Urinary bladder (tissue), 4 donors: ENCODE measurements around the gene STON2. TPM values are rescaled to one million over a fixed set of nuclear protein-coding genes. Genes with fewer than 3 reads are reported as not detected.

ENCODE experiments used
- DNase-seq: peaks from one replicate; pipeline ENCODE4 v3.0.0-alpha.2; 2015; ENCODE audit errors: extremely low spot score
- H3K27ac ChIP-seq: one replicate; pipeline ENCODE4 v1.5.1; 2013; ENCODE audit warnings: low read depth, mild to moderate bottlenecking, moderate library complexity
- H3K36me3 ChIP-seq: one replicate; pipeline ENCODE4 v1.6.1; 2013; ENCODE audit warnings: mild to moderate bottlenecking, moderate library complexity; ENCODE audit not compliant: insufficient read depth
- H3K4me1 ChIP-seq: one replicate; pipeline ENCODE4 v1.6.1; 2013; ENCODE audit warnings: mild to moderate bottlenecking, moderate library complexity; ENCODE audit not compliant: insufficient read depth
- H3K4me3 ChIP-seq: one replicate; pipeline ENCODE4 v1.5.1; 2013; ENCODE audit warnings: low read depth, low read length
- WGBS: extraction: QIAGEN DNeasy Blood & Tissue Kit; methylation state at CpG from one replicate; pipeline ENCODE4 v1.1.7; 2013; 5-methylcytosine and 5-hydroxymethylcytosine counted together
- polyA plus RNA-seq: library from polyadenylated mRNA; stranded (reverse); fragments of 200-250 nt; gene quantifications from one replicate; pipeline ENCODE4 v1.2.3, GENCODE V29; 2013
- total RNA-seq: library from RNA; depleted of rRNA; stranded (reverse); fragments of >200 nt; gene quantifications from one replicate; pipeline ENCODE4 v1.2.3, GENCODE V29; 2014
- donor health status: healthy with polysubstance abuse.
- donor health status: healthy.

STON2 gene
- total and polyA plus RNA-seq, 2 donors = 2.0 to 53.5 TPM

DNA sequence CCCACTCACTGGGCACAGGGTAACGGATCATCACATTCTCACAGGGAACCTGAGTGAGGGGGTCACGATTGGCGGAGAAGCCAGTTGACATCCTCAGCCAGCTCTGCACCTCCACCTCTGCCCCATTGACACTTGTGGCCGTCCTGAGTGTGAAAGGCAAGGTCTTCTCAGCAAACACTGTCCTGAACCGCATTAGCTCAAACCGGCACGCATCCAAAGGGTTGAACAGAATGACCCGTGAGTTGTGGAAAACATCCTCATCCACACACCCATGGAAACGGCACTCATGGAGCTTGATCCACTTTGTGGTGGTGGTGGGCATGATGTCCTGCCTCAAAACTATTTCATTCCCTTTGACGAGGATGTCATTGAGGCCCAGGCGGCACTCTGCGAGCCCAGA, 123.0 kb downstream of the STON2 start:
- Histone ChIP-seq H3K4me1 (no peaks in the 10 kb centered on the region), H3K4me3 (no peak overlapping the region), H3K36me3 (no peaks in the 10 kb centered on the region), H3K27ac (no peak overlapping the region)
- DNase-seq = no peak
- WGBS = 94% methylated on average over 12 of the region's 12 CpGs

DNA sequence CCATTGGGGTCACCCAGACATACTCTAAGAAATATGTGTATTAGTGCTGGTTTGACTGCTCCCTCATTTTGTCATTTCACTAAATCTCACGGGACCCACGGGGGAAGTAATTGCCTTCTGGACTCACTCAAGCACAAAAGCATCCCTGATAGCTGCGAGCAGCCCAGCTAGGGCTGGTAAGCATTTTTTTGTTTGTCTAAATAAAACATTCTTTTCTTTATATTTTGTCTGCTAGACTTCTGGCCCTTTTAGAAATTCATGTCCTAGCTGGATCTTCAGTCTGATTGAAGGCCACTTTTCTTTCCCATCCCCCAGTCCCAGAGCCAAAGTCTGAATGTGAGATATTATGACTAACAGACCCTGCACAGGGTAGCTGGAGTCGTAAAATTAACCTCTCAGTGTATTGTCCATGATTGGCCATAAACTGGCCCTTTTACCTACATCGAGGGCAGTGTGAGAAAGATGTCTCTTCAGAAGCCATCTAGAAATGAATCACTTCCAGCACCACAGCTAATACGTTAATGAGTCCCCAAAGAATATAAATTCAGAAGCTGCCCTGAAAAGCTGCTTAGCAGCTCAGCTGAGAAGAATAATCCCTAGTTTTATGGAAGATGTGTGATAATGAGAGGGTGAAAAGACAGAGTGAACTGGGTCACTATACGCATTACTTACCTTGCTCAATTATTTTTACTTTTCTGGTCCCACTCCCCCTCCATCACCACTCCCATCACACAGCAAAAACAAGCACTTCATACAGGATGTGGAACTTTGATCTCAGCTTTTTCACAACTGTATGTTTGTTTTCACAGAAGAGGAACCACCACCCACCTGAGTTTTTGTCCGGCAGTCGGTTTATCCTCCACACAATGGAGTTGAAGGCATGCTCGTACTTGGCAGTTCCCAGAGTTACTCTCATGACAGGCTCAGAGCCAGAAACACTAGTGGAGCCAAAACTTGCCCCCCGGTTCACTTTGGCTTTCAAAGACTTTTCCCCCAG, 123.8 kb downstream of the STON2 start:
- Histone ChIP-seq H3K27ac (no peak overlapping the region), H3K4me3 (no peak overlapping the region), H3K4me1 (no peaks in the 10 kb centered on the region), H3K36me3 (no peaks in the 10 kb centered on the region)
- DNase-seq = no peak
- 53% methylated on average over 11 of the region's 11 CpGs for WGBS

DNA sequence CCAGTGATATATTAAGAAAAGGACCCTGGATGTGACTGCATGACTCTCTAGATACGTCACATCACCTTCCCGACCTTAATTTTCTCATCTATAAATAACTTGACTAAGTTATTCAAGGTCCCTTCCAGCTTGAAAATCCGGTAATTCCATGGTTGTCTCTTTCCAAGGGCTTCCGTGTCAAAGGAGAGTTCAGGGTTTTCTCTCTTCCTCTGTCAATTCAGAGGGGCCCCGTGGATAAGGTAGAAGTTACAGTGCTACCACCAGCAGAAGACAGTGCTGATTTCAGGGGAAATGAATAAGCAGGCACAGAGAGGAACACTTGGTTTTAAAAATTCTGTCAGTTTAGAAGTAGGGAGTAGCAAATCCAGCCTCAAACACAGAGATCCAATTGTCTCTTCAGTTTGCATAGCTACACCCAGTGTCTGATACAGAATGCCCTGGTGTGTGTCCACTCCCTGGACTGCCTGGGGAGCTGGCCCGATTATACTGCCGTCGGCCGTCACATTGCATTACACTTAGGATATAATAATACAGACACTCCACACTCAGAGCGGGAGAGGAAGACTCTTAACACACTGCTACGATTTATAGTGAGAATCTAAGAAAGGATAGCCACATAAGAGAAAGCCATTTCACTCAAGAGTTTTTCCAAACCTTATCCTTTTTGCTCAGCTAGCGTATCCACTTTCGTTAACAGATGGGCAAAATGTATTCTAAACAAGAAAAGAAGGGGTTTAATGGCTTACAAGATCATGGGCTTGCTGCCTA, 124.6 kb downstream of the STON2 start:
- Histone ChIP-seq H3K27ac (no peak overlapping the region), H3K4me1 (no peaks in the 10 kb centered on the region)
- WGBS = 55% methylated on average over 13 of the region's 13 CpGs

DNA sequence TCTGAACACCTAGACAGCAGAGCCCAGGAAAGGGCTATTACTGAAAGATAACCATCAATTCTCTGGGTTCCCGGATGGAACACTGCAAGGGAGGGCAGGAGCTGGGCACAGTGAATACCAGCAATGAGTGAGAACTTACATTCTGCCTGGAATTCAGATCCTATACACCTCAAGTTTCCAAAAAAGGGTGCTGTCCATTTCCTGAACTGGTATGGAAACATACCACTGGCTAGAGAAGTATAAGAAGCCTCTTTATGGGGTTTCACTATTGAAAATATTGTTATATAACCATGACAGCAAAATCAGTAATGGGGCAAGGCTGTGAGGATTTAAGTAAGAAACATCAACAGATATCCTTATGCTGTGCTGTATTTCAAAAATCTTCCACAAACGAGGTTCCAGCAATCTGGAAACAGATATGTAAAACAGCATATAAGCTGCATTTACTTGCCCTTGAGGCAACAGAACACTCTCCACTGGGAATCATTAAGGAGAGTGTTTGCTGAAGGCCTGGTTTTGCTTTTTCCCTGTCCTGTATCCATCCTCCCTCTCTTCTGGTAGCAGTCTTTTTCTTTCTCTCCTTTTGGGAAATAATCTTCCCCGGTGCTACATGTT, 126.1 kb downstream of the STON2 start:
- WGBS = 77% methylated on average over 3 of the region's 3 CpGs

More for the DNA sequence above, 124.6 kb downstream of the STON2 start:
- Histone ChIP-seq H3K4me3 (no peak overlapping the region), H3K36me3 (no peaks in the 10 kb centered on the region)
- no peak for DNase-seq

DNA sequence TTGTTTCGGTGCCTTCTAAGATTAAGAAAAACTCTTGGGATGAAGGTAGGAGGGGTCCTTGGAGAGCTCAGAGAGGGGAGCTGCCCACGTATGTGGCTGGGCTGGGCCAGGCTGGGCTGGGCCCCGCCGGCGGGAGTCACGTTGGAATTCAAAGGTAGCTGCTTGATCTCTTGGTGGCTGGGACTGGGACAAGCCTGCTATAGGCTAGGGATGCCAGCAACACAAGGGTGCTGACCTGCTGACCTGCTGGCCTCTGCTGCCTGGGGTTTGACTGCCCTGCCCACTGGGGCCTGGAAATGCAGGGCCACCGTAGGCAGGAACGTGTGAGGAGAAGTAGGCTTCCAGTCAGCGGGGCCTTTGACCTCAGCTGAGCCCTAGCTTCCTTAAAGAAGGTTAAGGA, 126.6 kb downstream of the STON2 start:
- 85% methylated on average over 9 of the region's 9 CpGs for WGBS
- no peak overlapping the region for H3K4me3 ChIP-seq
- H3K36me3 ChIP-seq = no peaks in the 10 kb centered on the region
- DNase-seq = no peak
- no peak overlapping the region for H3K27ac ChIP-seq
- H3K4me1 ChIP-seq = no peaks in the 10 kb centered on the region

More for the DNA sequence above, 126.1 kb downstream of the STON2 start:
- H3K36me3 ChIP-seq = no peaks in the 10 kb centered on the region
- no peak for DNase-seq
- no peak overlapping the region for H3K27ac ChIP-seq
- H3K4me3 ChIP-seq = no peak overlapping the region
- no peaks in the 10 kb centered on the region for H3K4me1 ChIP-seq

DNA sequence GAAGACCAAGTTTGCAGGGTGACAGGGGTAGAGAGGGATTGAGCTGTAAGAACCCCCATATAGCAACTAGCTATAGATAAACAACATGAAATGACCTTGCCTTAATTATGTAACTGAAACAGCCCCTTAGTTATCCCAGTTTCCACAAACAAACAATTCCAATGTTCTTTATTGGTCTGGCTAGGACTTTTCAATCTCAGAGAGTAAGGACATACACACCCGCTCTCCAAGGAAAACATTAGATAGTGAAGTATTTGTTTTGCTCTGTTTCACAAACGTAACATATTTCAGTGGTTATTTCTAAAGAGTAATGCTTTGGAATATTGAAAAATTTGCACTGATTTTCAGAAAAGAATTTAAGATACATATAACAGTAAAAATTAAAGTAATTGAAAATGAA, 127.8 kb downstream of the STON2 start:
- WGBS = 75% methylated on average over 2 of the region's 2 CpGs
- no peaks in the 10 kb centered on the region for H3K4me1 ChIP-seq
- H3K27ac ChIP-seq = no peak overlapping the region

DNA sequence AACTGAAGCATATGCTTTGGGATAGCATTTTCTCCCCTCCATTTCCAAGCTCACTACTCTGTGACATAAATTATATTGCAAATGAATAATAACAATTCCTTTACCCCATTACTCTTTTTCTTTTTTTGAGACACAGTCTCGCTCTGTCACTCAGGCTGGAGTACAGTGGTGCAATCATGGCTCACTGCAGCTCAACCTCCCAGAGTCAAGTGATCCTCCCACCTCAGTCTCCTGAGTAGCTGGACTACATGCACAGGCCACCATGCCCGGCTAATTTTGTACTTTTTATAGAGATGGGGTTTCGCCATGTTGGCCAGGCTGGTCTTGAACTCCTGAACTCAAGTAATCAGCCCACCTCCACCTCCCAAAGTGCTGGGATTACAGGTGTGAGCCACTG, 130.1 kb downstream of the STON2 start:
- no peaks in the 10 kb centered on the region for H3K4me1 ChIP-seq
- H3K27ac ChIP-seq = no peak overlapping the region
- DNase-seq = no peak
- no peaks in the 10 kb centered on the region for H3K36me3 ChIP-seq
- no peak overlapping the region for H3K4me3 ChIP-seq
- WGBS = 78% methylated on average over 3 of the region's 3 CpGs

More for the DNA sequence above, 127.8 kb downstream of the STON2 start:
- Histone ChIP-seq H3K36me3 (no peaks in the 10 kb centered on the region), H3K4me3 (no peak overlapping the region)
- no peak for DNase-seq

DNA sequence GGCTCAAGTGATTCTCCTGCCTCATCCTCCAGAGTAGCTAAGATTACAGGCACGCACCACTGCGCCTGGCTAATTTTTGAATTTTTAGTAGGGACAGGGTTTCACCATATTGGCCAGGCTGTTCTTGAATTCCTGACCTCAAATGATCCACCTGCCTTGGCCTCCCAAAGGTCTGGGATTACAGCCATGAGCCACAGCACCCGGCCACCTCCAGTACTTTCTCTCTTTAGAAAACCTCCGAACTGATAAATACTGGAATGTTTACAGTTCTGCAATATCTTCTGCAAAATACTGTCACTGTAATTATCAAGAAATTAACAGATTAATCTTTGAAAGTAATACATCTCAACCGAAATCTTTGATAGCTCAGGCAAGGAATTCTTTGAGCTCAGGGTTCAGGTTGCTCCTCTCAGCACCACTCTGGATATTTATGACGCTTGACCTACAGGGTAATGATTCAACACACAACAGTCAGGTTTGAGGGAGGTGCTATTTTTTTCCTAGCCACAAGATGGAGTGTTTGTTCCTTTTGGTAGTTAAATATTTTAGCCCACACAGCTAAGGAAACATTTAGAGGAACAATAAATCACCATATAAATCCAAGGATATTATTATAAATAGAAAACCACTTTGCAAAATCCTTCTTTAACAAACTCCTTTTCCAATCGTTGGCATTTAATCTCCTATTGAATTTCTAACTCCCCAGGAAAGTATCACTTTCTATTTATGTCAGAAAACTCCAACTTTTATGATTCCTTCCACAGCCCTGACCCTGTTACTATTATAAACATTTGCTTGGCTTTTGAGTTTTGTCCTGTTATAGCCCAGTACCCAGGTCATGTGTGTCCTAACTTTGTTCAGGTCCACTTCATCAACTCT, 130.8 kb downstream of the STON2 start:
- peak; percentile 37 for DNase-seq
- no peaks in the 10 kb centered on the region for H3K4me1 ChIP-seq
- 32% methylated on average over 7 of the region's 7 CpGs for WGBS
- H3K4me3 ChIP-seq = no peak overlapping the region
- no peak overlapping the region for H3K27ac ChIP-seq
- no peaks in the 10 kb centered on the region for H3K36me3 ChIP-seq

DNA sequence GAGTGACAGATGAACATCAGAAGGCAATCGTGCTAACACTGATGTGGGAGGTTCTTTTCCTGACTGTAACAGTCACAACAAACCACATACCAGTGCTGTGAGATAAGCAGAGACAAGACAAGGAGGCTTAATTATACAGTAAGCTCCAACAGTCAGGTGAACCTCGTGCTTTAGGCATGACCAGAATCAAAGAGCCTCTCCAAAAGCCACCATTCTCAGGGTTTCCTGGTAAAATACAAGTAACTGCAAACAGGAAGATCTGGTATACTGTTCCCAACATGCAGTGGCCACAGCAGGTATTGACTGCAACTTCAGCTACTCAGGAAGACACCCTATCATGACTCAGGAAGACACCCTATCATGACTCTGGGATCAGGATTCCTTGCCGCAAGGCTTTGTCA, 132.1 kb downstream of the STON2 start:
- no peak for DNase-seq
- H3K4me3 ChIP-seq = no peak overlapping the region
- WGBS = 57% methylated on average over 3 of the region's 3 CpGs
- H3K36me3 ChIP-seq = no peaks in the 10 kb centered on the region
- no peaks in the 10 kb centered on the region for H3K4me1 ChIP-seq
- H3K27ac ChIP-seq = no peak overlapping the region

DNA sequence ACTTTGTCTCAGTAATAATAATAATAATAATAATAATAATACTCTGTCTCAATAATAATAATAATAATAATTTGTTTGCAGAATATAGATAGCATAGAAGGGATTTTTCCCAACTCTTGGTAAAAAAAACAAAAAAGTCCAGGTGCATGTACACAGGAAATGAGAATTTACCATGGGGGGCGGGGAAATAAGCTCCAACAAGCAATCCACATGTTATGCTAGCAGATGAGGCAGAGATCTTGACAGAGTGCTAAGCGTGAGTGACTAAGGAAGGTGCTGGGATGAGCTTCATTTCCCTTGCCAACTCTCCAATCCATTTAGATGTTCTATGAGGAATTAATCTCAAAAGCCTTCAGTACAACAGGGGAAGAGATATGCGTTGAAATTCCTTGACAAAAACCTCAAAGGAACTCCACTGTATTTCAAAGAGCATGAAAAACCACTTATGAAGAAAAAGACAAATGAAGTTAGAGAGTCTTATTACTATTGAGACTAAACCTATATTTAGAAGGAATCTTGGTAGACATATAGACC, 134.4 kb downstream of the STON2 start:
- H3K27ac ChIP-seq = no peak overlapping the region
- WGBS = 72% methylated on average over 3 of the region's 3 CpGs
- no peak for DNase-seq

DNA sequence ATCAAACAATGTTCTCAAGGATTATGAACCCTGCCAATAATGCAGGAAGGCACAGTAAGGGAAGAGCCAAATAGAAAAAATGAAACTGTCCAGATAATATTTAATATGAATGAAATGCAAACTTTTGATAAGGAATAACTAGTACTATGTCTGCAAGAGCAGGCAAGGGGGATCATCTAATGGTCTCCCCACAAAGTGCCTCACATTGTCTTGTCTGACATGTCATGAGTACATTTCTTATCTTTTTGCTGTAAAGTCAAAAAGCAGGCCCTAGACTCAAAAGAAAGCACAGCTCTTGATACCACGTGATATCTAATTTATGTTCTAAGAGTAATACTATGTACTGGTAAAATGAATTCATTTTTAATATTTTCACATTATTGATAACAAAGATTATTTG, 135.5 kb downstream of the STON2 start:
- Histone ChIP-seq H3K36me3 (no peaks in the 10 kb centered on the region), H3K4me1 (no peaks in the 10 kb centered on the region), H3K27ac (no peak overlapping the region), H3K4me3 (no peak overlapping the region)
- WGBS = 55% methylated on average over 1 of the region's 1 CpG
- DNase-seq = no peak

More for the DNA sequence above, 134.4 kb downstream of the STON2 start:
- Histone ChIP-seq H3K4me1 (no peaks in the 10 kb centered on the region), H3K36me3 (no peaks in the 10 kb centered on the region), H3K4me3 (no peak overlapping the region)

DNA sequence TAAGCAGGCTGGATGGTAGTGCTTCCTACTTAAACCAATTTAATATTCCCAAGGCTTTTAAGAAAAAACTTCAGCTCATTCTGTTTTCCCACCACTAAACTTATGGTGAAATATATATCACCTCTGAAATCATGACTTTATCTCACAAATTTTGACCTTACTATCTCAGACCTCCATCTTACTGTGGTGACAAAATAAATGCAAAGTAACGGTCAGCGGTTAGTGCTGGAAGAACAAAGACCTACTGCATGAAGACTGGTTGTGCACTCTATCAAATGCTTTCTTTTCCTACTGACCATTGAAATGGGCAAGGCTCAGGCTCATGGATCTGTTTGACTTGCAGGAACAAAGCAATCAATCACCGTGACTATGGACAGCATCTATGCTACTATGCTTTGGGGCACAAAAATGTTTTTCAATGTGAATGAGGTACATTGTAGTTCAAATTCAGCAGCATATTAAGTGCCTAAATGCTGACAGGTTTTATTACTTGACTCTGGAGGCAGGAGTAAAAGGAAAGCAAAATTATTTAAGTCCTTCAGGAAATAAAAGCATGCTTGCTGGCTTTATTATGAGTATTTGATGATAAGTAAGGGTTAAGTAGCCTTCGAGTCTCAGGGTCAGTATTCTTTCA, 136.2 kb downstream of the STON2 start:
- Histone ChIP-seq H3K4me3 (no peak overlapping the region), H3K27ac (no peak overlapping the region)
- WGBS = 75% methylated on average over 4 of the region's 4 CpGs

More for the DNA sequence above, 136.2 kb downstream of the STON2 start:
- H3K4me1 ChIP-seq = no peaks in the 10 kb centered on the region
- no peak for DNase-seq
- no peaks in the 10 kb centered on the region for H3K36me3 ChIP-seq
